ENCODE results near the gene CREB5. TPM values are rescaled to one million over a fixed set of nuclear protein-coding genes. Genes with fewer than 3 reads are reported as not detected.

Gene CREB5
- total and polyA plus RNA-seq, 2 donors (not counting 3 experiments of a cell fraction or from before 2014, with no cell fraction given) = 19.6 to 28.4 TPM

- FAIRE-seq = no peak
- H3K4me1 ChIP-seq (ENCODE audit: control insufficient read depth, extremely low read depth, insufficient read depth, low read length) = no peaks in the 10 kb centered on the region
- DNase-seq (ENCODE audit: low read depth, low spot score) = no peak
- H2AFZ ChIP-seq (ENCODE audit: low read depth, low read length) = no peak overlapping the region
- dilution Hi-C loops (cut with MboI; ENCODE audit: extremely low pct_ligation_motif_present, low sequenced_read_pairs) (no loop called here), intact Hi-C loops (cut with micrococcal nuclease) (no loop called here)
- POLR2A ChIA-PET = no interaction called here
- H3K79me2 ChIP-seq (ENCODE audit: control insufficient read depth, insufficient read depth, low read length) = no peaks in the 10 kb centered on the region
- H3K4me2 ChIP-seq (ENCODE audit: insufficient read depth, low read length) = no peak overlapping the region
- no peak overlapping the region for H3K9ac ChIP-seq (replicated peaks; ENCODE audit: extremely low read depth, insufficient read depth, low read length)
- peaks cover 0 to 2% of the 10 kb centered on the region in 2 experiments for H3K27me3 ChIP-seq (ENCODE audit: control insufficient read depth in 2 of 2, insufficient read depth in 2 of 2, low read length in 2 of 2)
- H3K4me3 ChIP-seq (replicated peaks in 1 of 3; ENCODE audit: insufficient read depth in 1 of 3, low read depth in 1 of 3, low read length in 3 of 3) = no peak overlapping the region
- no peaks in the 10 kb centered on the region for H4K20me1 ChIP-seq (replicated peaks; ENCODE audit: control insufficient read depth, extremely low read depth, insufficient read depth, low read length)
- H3K9me3 ChIP-seq (replicated peaks; ENCODE audit: control insufficient read depth, insufficient read depth, low read length) = no peaks in the 10 kb centered on the region
- no peak for TF ChIP-seq POLR2AphosphoS5 (IDR thresholded peaks at IDR 0.05; ENCODE audit: insufficient read depth, low read depth, low read length)
- H3K36me3 ChIP-seq (ENCODE audit: control insufficient read depth in 2 of 2, extremely low read depth in 1 of 2, insufficient read depth in 2 of 2, low read length in 2 of 2) = no peaks in the 10 kb centered on the region
- CTCF ChIA-PET = no interaction called here
- H3K27ac ChIP-seq (ENCODE audit: insufficient read depth, low read depth, low read length) = no peak overlapping the region
- no peaks in the 10 kb centered on the region for H3K9me1 ChIP-seq (replicated peaks; ENCODE audit: control insufficient read depth, extremely low read depth, insufficient read depth, low read length)
- BruUV-seq (replicated peaks) = no TSS peak
Observed at GRCh38 chr7:28458732-28459131, 46.4 kb downstream of the CREB5 start.

- Histone ChIP-seq H3K4me1 (ENCODE audit: control insufficient read depth, extremely low read depth, insufficient read depth, low read length) (no peaks in the 10 kb centered on the region), H3K36me3 (ENCODE audit: control insufficient read depth in 2 of 2, extremely low read depth in 1 of 2, insufficient read depth in 2 of 2, low read length in 2 of 2) (no peaks in the 10 kb centered on the region), H3K9me3 (replicated peaks; ENCODE audit: control insufficient read depth, insufficient read depth, low read length) (no peaks in the 10 kb centered on the region), H3K9me1 (replicated peaks; ENCODE audit: control insufficient read depth, extremely low read depth, insufficient read depth, low read length) (no peaks in the 10 kb centered on the region), H2AFZ (ENCODE audit: low read depth, low read length) (no peak overlapping the region), H3K4me2 (ENCODE audit: insufficient read depth, low read length) (no peak overlapping the region), H3K4me3 (replicated peaks in 1 of 3; ENCODE audit: insufficient read depth in 1 of 3, low read depth in 1 of 3, low read length in 3 of 3) (no peak overlapping the region), H4K20me1 (replicated peaks; ENCODE audit: control insufficient read depth, extremely low read depth, insufficient read depth, low read length) (no peaks in the 10 kb centered on the region), H3K27me3 (ENCODE audit: control insufficient read depth in 2 of 2, insufficient read depth in 2 of 2, low read length in 2 of 2) (peaks cover 0 to 2% of the 10 kb centered on the region in 2 experiments), H3K9ac (replicated peaks; ENCODE audit: extremely low read depth, insufficient read depth, low read length) (no peak overlapping the region), H3K27ac (ENCODE audit: insufficient read depth, low read depth, low read length) (no peak overlapping the region), H3K79me2 (ENCODE audit: control insufficient read depth, insufficient read depth, low read length) (no peaks in the 10 kb centered on the region)
- CTCF ChIA-PET = no interaction called here
- no peak for FAIRE-seq
- POLR2A ChIA-PET = no interaction called here
- no TSS peak for BruUV-seq (replicated peaks)
- TF ChIP-seq MYC (IDR thresholded peaks at IDR 0.05; ENCODE audit: low read depth, low read length) = no peak
- TF ChIP-seq EZH2 (IDR thresholded peaks at IDR 0.05; ENCODE audit: borderline replicate concordance, low read depth, low read length, severe bottlenecking) = no peak
- TF ChIP-seq POLR2A (IDR thresholded peaks at IDR 0.05; ENCODE audit: low read depth, low read length) = no peak
- TF ChIP-seq FOS (IDR thresholded peaks at IDR 0.05; ENCODE audit: borderline replicate concordance, insufficient read depth, low read length) = no peak
- no peak for TF ChIP-seq JUN (IDR thresholded peaks at IDR 0.05; ENCODE audit: borderline replicate concordance, insufficient read depth, insufficient read length, low read depth)
- no peak for TF ChIP-seq MAX (IDR thresholded peaks at IDR 0.05; ENCODE audit: insufficient read depth, insufficient read length)
- TF ChIP-seq GATA2 (IDR thresholded peaks at IDR 0.05; ENCODE audit: insufficient read depth, insufficient read length, low read depth, low read length) = no peak
- no peak for TF ChIP-seq POLR2AphosphoS5 (IDR thresholded peaks at IDR 0.05; ENCODE audit: insufficient read depth, low read depth, low read length)
- no peak for TF ChIP-seq CTCF (IDR thresholded peaks at IDR 0.05; ENCODE audit: extremely low read depth in 1 of 2, insufficient read depth in 1 of 2, low read depth in 1 of 2, low read length in 2 of 2)
- dilution Hi-C loops (cut with MboI; ENCODE audit: extremely low pct_ligation_motif_present, low sequenced_read_pairs) (no loop called here), intact Hi-C loops (cut with micrococcal nuclease) (no loop called here)
- no peak for DNase-seq (ENCODE audit: low read depth, low spot score)
Observed at GRCh38 chr7:28459306-28459705, 47.0 kb downstream of the CREB5 start.

Measured in endothelial cell of umbilical vein (primary cell).